ENCODE results near the gene CAPN10.
A peak's percentile ranks its signal among the peaks of the same experiment; 100 is the strongest.
"Not testable (repeated sequence)": the region's sequence is repeated elsewhere in the genome, so short reads cannot be mapped to it uniquely, and the experiment has no call there.

CAPN10 gene, protein sequence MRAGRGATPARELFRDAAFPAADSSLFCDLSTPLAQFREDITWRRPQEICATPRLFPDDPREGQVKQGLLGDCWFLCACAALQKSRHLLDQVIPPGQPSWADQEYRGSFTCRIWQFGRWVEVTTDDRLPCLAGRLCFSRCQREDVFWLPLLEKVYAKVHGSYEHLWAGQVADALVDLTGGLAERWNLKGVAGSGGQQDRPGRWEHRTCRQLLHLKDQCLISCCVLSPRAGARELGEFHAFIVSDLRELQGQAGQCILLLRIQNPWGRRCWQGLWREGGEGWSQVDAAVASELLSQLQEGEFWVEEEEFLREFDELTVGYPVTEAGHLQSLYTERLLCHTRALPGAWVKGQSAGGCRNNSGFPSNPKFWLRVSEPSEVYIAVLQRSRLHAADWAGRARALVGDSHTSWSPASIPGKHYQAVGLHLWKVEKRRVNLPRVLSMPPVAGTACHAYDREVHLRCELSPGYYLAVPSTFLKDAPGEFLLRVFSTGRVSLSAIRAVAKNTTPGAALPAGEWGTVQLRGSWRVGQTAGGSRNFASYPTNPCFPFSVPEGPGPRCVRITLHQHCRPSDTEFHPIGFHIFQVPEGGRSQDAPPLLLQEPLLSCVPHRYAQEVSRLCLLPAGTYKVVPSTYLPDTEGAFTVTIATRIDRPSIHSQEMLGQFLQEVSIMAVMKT
- 47.4 to 63.2 reads per million in 2 donors for total RNA-seq

DNA sequence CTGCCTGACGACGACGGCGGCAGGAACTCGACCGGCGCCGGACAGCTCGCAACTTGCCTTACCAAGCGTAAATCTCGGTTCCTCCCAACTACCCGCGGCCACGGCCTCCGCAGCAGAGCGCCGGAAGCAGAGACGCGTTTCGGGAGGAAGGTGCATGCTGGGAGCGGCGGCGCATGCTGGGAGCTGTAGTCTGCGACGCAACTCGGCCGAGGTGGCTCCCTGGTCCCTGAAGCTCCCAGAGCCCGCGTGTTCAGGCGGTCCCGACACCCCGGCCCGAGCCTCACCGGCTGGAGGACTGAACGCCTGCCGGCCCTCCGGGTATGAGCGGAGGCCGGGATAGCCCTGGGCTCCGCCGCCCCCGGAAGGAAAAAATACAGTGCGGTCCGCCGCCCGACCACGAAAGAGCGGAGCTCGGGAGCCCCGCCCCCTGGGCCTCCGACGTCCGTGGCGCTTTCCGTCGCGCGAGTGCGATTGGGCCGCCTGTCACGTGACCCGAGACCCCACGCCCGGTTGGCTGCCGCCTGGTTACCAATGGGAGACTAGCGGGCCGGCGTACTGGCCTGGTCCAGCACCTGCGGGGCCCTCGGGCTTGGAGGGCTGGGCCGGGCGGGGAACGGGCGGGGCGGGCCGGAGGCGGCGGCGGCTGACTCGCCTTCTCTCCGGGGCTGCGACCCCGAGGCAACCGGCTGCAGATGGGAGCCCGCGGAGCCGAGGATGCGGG is at the start of gene CAPN10:
CAPN10 (plus strand) TSS at position 537 of the 721 bp plus-strand sequence; CDS start at position 715, 178 bp downstream.
- DNase-seq, result peak; percentile 94 to 97 (median 96)

DNA sequence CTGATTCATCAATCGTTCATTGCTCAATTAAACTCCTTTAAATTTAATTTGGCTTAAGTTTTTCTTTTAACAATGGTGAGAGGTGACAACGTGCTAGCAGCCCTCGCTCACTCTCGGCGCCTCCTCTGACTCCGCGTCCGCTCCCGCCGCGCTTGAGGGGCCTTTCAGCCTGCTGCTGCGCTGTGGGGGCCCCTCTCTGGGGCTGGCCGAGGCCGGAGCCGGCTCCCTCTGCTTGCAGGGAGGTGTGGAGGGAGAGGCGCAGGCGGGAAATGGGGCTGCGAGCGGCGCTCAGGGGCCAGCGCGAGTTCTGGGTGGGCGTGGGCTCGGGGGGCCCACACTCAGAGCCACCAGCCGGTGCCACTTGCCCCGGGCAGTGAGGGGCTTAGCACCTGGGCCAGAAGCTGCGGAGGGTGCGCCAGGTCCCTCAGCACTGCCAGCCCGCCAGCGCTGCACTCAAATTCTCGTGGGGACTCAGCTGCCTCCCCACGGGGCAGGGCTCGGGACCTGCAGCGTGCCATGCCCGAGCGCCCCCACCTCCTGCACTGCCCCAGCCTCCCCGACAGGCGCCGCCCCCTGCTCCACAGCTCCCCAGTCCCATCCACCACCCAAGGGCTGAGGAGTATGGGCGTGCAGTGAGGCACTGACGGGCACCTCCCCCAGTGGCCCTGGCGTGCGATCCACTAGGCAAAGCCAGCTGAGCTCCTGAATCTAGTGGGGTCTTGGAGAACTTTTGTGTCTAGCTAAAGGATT is 48.3 kb upstream of the CAPN10 start:
- DNase-seq, result no peak

DNA sequence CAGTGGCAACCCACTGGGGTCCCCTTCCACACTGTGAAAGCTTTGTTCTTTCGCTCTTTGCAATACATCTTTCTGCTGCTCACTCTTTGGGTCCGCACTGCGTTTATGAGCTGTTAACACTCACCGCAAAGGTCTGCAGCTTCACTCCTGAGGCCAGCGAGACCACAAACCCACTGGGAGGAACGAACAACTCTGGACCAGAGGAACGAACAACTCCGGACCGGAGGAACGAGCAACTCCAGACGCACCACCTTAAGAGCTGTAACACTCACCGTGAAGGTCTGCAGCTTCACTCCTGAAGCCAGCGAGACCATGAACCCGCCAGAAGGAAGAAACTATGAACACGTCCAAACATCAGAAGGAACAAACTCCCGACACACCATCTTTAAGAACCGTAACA is 47.4 kb upstream of the CAPN10 start:
- not testable (repeated sequence) for DNase-seq

DNA sequence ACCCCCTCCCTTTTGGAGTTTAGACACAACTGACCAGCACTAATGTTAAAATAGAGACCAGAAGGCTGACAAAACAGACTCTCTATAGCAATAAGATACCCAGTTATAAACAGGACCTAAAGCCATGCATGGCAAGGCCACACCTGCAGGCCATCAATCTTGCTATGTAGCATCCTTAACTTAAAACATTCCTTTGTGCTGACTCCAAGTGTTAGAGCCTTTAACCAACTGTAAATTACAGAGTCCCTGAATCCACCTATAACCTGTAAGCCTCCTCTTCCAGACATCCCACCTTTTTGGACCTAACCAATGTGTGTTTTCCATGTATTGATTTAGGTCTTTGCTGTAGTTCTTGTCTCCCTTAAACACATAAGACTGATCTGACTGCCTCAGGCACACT is 46.6 kb upstream of the CAPN10 start:
- no peak for DNase-seq

DNA sequence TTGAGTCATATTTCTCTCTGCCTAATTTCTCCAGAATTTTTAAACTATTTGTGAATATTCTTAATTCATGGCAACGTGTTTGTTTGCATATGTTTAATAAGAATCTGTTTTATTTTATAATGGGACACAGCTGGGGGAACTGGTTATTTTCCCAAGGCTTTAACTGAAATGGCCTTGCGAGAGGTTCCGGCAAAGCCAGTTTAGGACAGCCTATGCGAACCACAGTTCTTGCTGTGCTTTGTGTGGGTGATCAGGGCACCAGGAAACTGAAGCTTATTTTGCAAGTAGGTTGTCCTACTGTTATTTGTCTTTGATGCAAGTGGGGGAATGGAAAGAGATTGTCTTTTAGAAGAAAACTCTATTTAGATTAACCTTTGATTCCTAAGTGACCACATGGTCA is 35.2 kb upstream of the CAPN10 start:
- DNase-seq, result no peak

DNA sequence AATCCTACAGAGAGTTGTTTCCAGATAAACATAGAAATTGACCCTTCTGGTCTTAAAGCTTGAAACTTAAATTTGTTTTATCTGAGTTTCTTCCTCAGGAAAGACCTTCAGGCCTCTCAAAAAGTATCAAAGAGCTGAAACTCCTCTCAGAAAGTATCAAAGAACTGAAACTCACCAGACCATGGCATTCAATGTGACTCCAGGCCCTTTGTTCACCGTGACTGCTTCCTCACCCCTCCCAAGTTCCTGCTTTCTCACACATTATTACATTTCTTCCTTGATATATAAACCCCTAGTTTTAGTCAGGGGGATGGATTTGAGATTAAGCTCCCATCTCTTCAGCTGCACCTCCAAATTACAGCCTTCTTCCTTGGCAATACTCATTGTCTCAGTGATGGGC is 34.7 kb upstream of the CAPN10 start:
- DNase-seq, result no peak

DNA sequence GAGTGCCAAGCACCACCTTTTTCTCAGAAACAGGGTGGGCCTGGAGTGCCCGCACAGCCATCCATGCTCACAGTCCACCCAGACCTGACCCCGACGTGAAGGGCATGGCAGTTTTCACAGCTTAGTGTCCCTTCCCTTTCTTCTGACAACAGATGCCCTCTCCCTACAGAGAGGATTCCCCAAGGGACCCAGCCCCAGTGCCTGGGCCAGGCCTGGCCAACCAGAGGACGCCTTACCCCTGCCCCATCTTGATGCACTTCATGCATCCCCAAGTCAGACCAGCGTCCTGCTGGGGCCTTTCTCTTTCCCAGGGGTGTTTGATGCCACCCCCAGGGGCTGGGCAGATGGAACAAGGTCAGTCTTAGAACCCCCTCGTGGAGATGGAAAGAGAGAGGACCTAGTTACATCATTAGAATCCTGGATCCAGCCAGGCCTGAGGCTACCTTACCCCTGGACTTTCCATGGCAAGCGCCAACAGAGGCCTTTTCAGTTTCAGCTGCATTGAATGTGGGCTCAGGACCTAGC is 32.5 kb upstream of the CAPN10 start:
- no peak for DNase-seq

DNA sequence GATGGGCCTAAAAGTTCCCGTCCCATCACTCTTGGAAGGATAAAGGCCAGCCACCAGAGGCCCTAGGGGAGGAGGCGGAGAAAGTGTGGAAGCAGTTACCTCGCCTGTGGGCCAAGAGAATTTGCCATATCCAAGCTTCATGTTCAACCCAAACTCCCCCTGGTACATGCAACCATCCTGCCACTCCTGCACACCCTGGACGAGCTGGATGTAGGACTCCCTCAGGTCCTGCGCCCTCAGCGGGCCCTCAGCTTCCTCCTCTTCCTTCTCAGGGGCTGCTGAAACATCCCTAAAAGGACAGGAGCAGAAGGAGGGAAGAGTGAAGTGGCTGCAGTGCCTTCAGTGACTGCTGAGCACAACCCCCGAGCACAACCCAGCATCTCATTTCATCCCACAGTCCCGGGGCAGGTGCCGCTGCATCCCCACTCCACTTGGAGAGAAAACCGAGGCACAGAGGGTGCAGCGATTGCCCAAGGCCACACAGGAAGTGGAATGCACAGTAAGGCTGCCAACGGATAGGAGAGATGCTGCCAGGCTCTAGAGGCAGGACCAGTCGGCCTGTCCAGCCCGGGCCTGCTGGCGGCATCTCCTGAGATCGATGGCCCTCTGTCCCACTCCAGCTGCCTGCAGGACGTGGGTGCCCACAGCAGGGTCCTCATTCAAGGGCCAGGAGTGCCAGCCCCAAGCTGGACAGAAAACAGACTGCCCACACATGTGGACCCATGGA is 31.6 kb upstream of the CAPN10 start:
- no peak for DNase-seq

DNA sequence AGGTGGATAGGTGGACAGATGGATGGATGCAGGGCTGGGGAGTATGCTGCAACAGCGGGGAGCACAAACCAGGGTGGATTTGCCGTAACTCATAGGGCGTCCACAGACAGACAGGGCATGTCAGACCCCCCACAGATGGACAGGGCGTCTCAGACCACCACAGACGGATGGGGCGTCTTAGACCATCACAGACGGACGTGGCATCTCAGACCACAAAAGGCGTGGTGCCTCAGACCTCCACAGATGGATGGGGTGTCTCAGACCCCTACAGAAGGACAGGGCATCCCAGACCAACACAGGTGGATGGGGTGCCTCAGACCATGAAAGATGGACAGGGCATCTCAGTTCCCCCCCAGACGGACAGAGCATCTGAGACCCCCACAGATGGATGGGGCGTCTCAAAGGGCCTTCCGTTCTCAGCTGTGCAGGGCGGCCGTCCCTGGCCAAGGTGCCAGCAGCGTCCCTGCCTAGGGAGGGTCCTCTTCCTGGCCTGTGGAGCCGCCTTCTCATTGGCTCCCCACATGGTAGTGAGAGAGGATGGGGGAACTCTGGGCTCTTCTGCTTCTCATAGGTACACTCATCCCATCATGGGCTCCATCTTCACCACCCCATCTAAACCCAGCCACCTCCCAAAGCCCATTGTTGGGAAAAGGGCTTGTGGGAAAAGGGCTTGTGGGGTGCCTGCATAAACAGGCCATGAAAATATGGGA is 30.8 kb upstream of the CAPN10 start:
- no peak for DNase-seq

DNA sequence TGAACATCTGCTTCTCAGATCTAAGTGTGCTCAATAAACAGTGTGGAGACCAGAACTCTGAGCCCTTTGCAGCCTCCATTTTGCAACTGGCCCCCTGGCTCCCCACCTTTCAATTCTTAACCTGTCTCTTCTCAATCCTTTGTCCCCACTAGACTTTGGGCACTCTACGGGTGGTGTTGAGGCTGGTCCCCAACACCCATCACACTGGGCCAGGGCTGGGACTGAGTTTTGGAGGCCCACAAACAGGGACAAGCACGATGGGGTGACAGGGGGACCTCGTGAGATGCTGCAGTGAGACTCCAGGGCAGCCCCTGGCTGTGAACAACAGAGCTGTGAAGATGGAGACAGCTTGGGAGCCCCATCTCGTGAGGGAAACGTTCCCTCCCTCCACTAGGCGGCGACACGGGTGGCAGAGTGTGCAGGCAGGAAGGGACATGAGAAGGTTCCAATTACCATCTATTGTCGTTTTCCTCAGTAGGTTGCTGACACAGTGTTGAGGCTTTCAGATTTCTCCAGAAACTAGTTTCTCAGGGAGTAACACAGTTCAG is 29.9 kb upstream of the CAPN10 start:
- DNase-seq, result peak; percentile 29 to 79 (median 59)

DNA sequence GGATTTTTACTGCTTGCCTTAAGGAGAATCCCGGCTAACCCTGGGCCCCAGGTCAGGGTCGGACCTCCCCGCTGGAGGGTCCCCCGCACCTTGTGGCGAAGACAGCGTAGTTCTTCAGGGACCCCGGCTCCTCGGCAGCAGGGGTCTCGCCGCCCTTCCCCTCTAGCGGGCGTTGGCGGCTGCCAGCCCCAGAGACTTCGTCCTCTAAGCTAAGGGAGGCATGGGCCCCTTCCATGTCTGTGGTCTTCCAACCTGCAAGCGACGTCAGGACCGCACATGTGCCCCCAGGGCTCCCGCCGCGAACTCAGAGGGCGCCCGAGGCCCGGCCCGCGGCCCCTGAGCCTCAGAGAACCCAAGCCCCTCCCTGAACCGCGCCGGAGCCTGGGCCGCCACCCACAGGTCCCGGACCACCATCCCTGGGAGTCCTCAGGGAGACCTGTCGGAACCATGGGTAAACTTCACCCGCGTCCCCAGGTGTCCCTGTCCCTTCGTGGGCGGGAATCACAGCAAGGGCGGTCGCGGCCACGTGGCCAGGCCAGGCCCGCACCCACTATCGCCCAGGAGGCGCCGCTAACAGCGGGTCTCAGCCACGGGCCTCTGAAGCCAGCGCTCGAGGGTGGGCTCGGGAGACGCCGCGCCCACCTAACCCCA is 29.3 kb upstream of the CAPN10 start:
- no peak for DNase-seq

DNA sequence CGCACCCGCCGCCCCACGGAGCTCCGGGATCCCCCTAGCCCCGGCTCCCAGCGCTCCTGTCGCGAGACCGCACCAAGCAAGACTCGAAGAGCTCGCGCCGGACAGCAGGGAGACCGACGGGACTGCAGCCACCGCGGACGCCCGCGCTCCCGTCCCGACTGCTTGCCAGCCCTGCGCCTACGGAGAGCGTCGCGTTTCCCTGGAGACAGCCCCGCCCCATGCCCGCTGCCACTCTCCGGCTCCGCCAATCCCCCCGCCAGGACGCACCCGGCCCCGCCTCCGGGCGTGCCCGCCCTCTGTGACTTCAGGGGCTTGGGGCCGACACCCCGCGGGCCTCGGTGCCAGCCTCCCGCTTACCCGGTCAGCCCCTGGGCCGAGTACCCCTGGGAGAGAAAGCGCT is 28.7 kb upstream of the CAPN10 start, which contains the start of gene ANKMY1:
ANKMY1 (minus strand) TSS at position 181 of the 400 bp plus-strand sequence. CDS start 653 bp downstream, outside the sequence.
- peak; percentile 26 to 81 (median 49) for DNase-seq

DNA sequence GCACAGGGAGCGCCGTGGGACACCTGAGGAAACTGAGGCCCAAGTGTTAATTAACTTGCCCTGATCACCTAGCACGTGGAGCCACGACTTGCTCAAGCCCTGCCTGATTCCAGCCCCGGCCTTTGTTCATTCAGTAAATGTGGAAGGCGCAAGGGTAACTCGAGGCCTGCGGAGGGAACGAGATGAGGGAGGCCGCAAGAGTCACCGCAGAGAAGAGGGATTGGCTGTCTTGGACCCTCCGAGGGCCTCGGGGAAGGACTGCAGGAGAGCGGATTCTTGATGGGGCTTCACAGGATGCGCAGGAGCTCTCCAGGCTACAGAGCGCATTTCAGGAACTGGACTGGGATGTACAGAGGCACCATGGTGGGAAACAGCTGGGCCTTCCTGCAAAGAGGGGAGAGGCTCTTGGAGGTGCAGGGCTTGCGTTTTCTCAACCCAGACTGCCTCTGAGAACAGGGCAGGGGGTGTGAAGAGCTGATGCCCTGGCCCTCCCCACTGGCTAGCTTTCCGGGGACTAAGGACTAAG is 28.2 kb upstream of the CAPN10 start:
- DNase-seq, result no peak

DNA sequence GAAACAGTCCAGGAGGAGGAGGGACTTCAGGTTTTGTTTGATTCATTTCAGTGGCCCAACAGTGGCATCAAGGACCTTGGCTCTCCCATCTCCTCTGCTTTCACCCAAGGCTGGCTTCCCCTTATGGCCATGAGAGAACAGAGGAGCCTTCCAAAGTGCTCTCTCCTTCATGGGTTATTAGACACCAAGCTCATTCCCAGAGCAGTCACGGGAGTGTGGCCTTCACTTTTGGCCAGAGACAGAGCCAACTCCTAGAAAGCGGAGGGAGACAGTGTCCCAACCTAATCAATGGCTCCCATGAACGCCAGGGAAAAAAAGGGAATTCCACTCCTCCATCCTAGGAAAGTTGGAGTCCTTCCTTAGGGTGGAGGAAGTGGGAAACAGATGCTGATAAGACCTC is 27.2 kb upstream of the CAPN10 start:
- no peak for DNase-seq

DNA sequence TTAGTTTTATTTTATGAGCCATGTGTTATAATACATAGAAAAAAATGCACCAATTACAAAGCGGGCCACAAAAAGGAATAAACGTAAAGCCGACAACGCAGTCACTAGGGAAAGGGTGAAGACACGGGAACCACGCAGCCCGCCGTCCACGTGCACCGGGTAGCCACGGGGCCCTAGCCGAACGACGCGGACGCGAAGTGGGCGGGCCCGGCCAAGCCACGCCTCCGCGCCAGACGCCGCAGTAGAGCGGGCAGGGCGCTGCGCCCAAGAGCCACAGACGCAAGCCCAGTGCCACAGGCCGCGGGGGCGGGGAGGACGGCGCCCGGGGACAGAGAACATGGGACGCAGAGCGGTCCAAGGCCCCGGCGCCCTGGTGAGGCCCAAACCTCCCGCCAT is 26.5 kb upstream of the CAPN10 start, which contains the start of gene DUSP28:
DUSP28 (plus strand) TSS at position 274 of the 396 bp plus-strand sequence. CDS start 328 bp downstream, outside the sequence.
- peak; percentile 78 to 94 (median 85) for DNase-seq

DNA sequence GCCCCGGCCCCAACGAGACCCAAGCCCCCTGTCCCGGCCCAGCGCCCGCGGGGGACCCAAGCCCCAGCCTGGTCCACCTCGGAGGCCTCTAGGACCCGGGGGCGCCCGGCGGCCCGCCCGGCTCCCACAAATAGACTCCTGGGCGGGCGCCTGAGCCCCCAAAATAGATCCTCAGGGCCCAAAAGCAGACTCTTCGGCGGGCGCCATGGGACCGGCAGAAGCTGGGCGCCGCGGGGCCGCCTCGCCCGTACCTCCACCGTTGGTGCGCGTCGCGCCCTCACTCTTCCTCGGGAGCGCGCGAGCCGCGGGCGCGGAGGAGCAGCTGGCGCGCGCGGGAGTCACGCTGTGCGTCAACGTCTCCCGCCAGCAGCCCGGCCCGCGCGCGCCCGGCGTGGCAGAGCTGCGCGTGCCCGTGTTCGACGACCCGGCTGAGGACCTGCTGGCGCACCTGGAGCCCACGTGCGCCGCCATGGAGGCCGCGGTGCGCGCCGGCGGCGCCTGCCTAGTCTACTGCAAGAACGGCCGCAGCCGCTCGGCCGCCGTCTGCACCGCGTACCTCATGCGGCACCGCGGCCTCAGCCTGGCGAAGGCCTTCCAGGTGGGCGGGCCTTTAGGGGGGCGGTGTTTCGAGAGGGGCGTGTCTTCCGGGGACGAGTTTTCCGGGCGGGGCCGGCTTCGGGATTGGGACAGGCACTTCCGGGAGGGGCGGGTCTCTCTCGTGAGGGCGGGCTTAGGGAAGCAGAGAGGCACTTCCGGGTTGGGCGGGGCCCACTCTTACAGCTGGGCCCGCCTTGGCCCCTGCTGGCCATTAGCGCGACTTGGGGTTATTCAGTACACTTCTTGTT is 25.8 kb upstream of the CAPN10 start:
- DNase-seq, result peak; percentile 97 to 100 (median 99)

DNA sequence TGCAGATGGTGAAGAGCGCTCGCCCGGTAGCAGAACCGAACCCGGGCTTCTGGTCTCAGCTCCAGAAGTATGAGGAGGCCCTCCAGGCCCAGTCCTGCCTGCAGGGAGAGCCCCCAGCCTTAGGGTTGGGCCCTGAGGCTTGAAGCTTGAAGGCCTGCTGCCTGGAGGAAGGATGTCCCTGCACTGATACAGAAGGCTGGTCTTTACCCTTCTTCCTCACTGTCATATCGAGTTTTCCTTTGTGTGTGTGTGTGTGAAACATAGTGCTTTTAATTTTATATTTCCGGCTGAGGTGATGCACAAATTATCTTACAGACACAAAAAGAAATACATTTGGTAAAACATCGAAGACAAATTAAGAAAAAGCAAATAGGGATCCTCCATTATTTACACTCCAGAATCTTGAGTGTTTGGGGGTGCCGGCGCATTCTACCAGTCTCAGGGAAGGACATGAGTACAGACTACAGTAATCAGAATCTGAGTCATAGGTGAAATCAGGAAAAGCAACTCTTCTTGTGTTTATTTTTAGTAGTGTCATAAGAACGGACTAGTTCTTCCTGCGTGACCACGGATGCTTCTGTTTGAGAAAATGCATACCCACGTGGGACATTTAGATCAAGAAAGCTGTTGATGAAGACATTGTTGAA is 25.1 kb upstream of the CAPN10 start:
- DNase-seq, result peak in 1 of 5 experiments; percentile 65

DNA sequence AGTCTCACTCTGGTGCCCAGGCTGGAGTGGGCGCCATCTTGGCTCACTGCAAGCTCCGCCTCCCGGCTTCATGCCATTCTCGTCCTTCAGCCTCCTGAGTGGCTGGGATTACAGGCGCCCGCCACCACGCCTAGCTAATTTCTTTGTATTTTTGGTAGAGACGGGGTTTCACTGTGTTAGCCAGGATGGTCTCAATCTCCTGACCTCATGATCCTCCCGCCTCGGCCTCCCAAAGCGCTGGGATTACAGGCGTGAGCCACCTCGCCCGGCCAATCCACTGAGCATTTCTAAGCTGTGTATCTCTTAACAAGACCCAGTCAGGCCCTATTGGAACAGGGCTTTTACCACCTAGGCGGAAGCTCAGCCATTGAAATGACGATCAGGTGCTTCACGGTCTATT is 23.3 kb upstream of the CAPN10 start:
- DNase-seq, result not testable (repeated sequence)
